CD14-positive monocyte (primary cell): ENCODE measurements around the gene ADAMTSL3. TPM values are rescaled to one million over a fixed set of nuclear protein-coding genes. Genes with fewer than 3 reads are reported as not detected.

Source experiments
- DNase-seq, 3 donors: peaks; one replicate each; pipeline ENCODE4 v3.0.0-alpha.2; 2011 to 2022
- H2AFZ ChIP-seq: 2 replicates; pipeline ENCODE4 v1.6.0; 2012; ENCODE audit warnings: mild to moderate bottlenecking, low read depth, low read length, inconsistent platforms; ENCODE audit not compliant: insufficient read depth, poor library complexity, severe bottlenecking
- H3K27ac ChIP-seq, 2 donors: 1 replicate in 1 of 2; 2 replicates in 1 of 2; pipeline ENCODE4 v1.5.1; 2012 to 2013; ENCODE audit warnings: low read length in 2 of 2, control low read depth in 1 of 2, inconsistent platforms in 1 of 2, low read depth in 1 of 2, mild to moderate bottlenecking in 1 of 2
- H3K27me3 ChIP-seq, 2 donors: one replicate each; pipeline versions ENCODE4 v1.6.0 to v1.6.1; 2011 to 2013; ENCODE audit warnings: low read length in 2 of 2; ENCODE audit not compliant: control insufficient read depth in 2 of 2, insufficient read depth in 2 of 2
- H3K36me3 ChIP-seq, 2 donors: replicated peaks in 1 of 2; 1 replicate in 1 of 2; 2 replicates in 1 of 2; pipeline versions ENCODE4 v1.5.1 to v1.6.1; 2012 to 2013; ENCODE audit warnings: low read length in 2 of 2, control low read depth in 1 of 2, inconsistent platforms in 1 of 2, mild to moderate bottlenecking in 1 of 2; ENCODE audit not compliant: insufficient read depth in 2 of 2, control insufficient read depth in 1 of 2
- H3K4me1 ChIP-seq, 2 donors: 1 replicate in 1 of 2; 2 replicates in 1 of 2; pipeline versions ENCODE4 v1.5.1 to v1.6.1; 2012 to 2013; ENCODE audit warnings: low read length in 2 of 2, control low read depth in 1 of 2, inconsistent platforms in 1 of 2, mild to moderate bottlenecking in 1 of 2, moderate library complexity in 1 of 2; ENCODE audit not compliant: insufficient read depth in 2 of 2, control insufficient read depth in 1 of 2
- H3K4me2 ChIP-seq: replicated peaks from 2 replicates; pipeline ENCODE3; 2012; ENCODE audit warnings: low read length, moderate library complexity, mild to moderate bottlenecking; ENCODE audit not compliant: poor library complexity, severe bottlenecking; ENCODE audit errors: extremely low read depth
- H3K4me3 ChIP-seq, 3 experiments: fragments of 200-600 bp in 1 of 3; sonication (generic) in 1 of 3; replicated peaks in 1 of 3; 1 replicate in 2 of 3; 2 replicates in 1 of 3; pipeline ENCODE4 v1.5.1; 2011 to 2013; ENCODE audit warnings: low read length in 3 of 3, mild to moderate bottlenecking in 3 of 3, control low read depth in 2 of 3, low read depth in 2 of 3, inconsistent platforms in 1 of 3, moderate library complexity in 1 of 3
- H3K79me2 ChIP-seq: 2 replicates; pipeline ENCODE4 v1.6.0; 2012; ENCODE audit warnings: mild to moderate bottlenecking, control low read depth, inconsistent platforms, low read length, moderate library complexity; ENCODE audit not compliant: insufficient read depth
- H3K9ac ChIP-seq: 2 replicates; pipeline ENCODE4 v1.6.0; 2017; ENCODE audit warnings: low read length, mild to moderate bottlenecking; ENCODE audit not compliant: insufficient read depth, poor library complexity, severe bottlenecking
- H3K9me3 ChIP-seq, 2 donors: replicated peaks in 1 of 2; 1 replicate in 1 of 2; 2 replicates in 1 of 2; pipeline versions ENCODE4 v1.5.1 to v1.6.1; 2012 to 2013; ENCODE audit warnings: low read length in 2 of 2, control low read depth in 1 of 2; ENCODE audit not compliant: control insufficient read depth in 1 of 2, insufficient read depth in 1 of 2
- H4K20me1 ChIP-seq: 2 replicates; pipeline ENCODE4 v1.6.0; 2012; ENCODE audit warnings: mild to moderate bottlenecking, low read length, control low read depth, moderate library complexity; ENCODE audit not compliant: insufficient read depth
- H3K27ac Mint-ChIP-seq, 7 donors: one replicate each; pipeline ENCODE4 v1.8.0; 2020; ENCODE audit warnings: mild to moderate bottlenecking in 7 of 7, mixed read lengths in 7 of 7, moderate library complexity in 6 of 7, inconsistent platforms in 2 of 7
- H3K27me3 Mint-ChIP-seq, 3 donors: one replicate each; pipeline ENCODE4 v1.8.0; 2021 to 2022; ENCODE audit warnings: low read depth in 3 of 3, mild to moderate bottlenecking in 3 of 3, mixed read lengths in 3 of 3, moderate library complexity in 3 of 3, inconsistent platforms in 1 of 3
- H3K36me3 Mint-ChIP-seq, 2 donors: one replicate each; pipeline ENCODE4 v1.8.0; 2020; ENCODE audit warnings: mixed read lengths in 2 of 2, inconsistent platforms in 1 of 2, mild to moderate bottlenecking in 1 of 2
- H3K4me1 Mint-ChIP-seq: one replicate; pipeline ENCODE4 v1.8.0; 2020; ENCODE audit warnings: mild to moderate bottlenecking, mixed read lengths
- H3K4me3 Mint-ChIP-seq, 2 donors: one replicate each; pipeline ENCODE4 v1.8.0; 2020; ENCODE audit warnings: mild to moderate bottlenecking in 2 of 2, mixed read lengths in 2 of 2, moderate library complexity in 1 of 2
- H3K9me3 Mint-ChIP-seq, 7 donors: one replicate each; pipeline ENCODE4 v1.8.0; 2020 to 2022; ENCODE audit warnings: mixed read lengths in 7 of 7, mild to moderate bottlenecking in 6 of 7, moderate library complexity in 6 of 7, inconsistent platforms in 2 of 7
- WGBS: methylation state at CpG from one replicate; pipeline ENCODE4 v1.1.5; 2013; ENCODE audit warnings: missing lambda C conversion rate; ENCODE audit not compliant: insufficient coverage; 5-methylcytosine and 5-hydroxymethylcytosine counted together
- intact Hi-C, 2 donors: fragments of 100-400 bp; cut with micrococcal nuclease; formaldehyde crosslinking; loops; one replicate each; pipeline versions ENCODE4 v1.15.0 to v1.15.1; 2023
- polyA plus RNA-seq, 3 donors: library from polyadenylated mRNA; depleted of rRNA in 1 of 3; unstranded in 2 of 3; stranded (reverse) in 1 of 3; fragments of 300-500 nt in 2 of 3; fragments of >200 nt in 1 of 3; fragmentation: Illumina TruSeq in 2 of 3; gene quantifications; 1 replicate in 2 of 3; 2 replicates in 1 of 3; pipeline ENCODE4 v1.2.3, GENCODE V29; 2012 to 2021
- TF ChIP-seq, protein P1 (sequence below): fragments of 200-600 bp; IDR thresholded peaks from one replicate; pipeline ENCODE4 v1.8.0; 2022; ENCODE audit warnings: antibody characterized with exemption, mild to moderate bottlenecking

ADAMTSL3 gene
- polyA plus RNA-seq, 3 donors = not detected

DNA sequence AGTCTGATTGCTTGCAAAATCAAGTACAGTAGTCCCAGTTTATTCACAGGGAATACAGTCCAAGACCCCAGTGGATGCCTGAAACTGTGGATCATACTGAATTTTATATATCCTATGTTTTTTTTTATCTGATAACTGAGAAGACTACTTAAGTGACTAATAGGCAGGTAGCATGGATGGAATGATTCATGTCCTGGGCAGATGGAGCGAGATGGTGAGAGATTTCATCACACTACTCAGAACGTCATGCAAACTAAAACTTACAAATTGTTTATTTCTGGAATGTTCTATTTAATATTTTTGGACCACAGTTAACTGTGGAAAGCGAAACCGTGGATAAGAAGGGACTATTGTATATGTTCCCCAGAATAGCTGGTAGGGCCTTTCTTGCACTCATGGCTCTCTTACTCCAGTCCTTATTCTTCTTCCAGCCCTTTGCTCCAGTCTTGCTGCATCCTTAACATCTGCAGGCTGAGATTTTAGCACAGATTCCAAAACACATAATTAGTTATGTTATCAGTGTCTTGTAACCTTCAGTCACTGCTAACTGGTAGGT lies 290.0 kb downstream of the ADAMTSL3 start:
- H3K9me3 Mint-ChIP-seq = peaks cover 1 to 6% (median 3%) of the 10 kb centered on the region in 7 donors
- H2AFZ ChIP-seq = no peak overlapping the region
- no peak overlapping the region for H3K4me3 ChIP-seq
- intact Hi-C loops = loop anchor here in 1 of 2 donors (10.0 kb wide), 1 partner anchor 59 kb away; no protein-coding TSS in a partner anchor
- no peak overlapping the region for H3K27ac ChIP-seq
- H4K20me1 ChIP-seq = no peaks in the 10 kb centered on the region
- no peaks in the 10 kb centered on the region for H3K27me3 ChIP-seq
- H3K27ac Mint-ChIP-seq = no peak overlapping the region
- WGBS = no CpG with 5 or more reads among the region's 4 CpGs
- TF ChIP-seq, protein P1, sequence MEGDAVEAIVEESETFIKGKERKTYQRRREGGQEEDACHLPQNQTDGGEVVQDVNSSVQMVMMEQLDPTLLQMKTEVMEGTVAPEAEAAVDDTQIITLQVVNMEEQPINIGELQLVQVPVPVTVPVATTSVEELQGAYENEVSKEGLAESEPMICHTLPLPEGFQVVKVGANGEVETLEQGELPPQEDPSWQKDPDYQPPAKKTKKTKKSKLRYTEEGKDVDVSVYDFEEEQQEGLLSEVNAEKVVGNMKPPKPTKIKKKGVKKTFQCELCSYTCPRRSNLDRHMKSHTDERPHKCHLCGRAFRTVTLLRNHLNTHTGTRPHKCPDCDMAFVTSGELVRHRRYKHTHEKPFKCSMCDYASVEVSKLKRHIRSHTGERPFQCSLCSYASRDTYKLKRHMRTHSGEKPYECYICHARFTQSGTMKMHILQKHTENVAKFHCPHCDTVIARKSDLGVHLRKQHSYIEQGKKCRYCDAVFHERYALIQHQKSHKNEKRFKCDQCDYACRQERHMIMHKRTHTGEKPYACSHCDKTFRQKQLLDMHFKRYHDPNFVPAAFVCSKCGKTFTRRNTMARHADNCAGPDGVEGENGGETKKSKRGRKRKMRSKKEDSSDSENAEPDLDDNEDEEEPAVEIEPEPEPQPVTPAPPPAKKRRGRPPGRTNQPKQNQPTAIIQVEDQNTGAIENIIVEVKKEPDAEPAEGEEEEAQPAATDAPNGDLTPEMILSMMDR = no peak
- H3K4me2 ChIP-seq = no peak overlapping the region
- no peaks in the 10 kb centered on the region for H3K79me2 ChIP-seq
- no peak overlapping the region for H3K4me3 Mint-ChIP-seq
- no peaks in the 10 kb centered on the region for H3K36me3 ChIP-seq
- peaks cover 0 to 4% (median 0%) of the 10 kb centered on the region in 3 donors for H3K27me3 Mint-ChIP-seq
- H3K36me3 Mint-ChIP-seq = no peaks in the 10 kb centered on the region
- no peaks in the 10 kb centered on the region for H3K9me3 ChIP-seq
- no peak overlapping the region for H3K9ac ChIP-seq
- H3K4me1 ChIP-seq = no peaks in the 10 kb centered on the region
- no peak for DNase-seq
- H3K4me1 Mint-ChIP-seq = no peaks in the 10 kb centered on the region

DNA sequence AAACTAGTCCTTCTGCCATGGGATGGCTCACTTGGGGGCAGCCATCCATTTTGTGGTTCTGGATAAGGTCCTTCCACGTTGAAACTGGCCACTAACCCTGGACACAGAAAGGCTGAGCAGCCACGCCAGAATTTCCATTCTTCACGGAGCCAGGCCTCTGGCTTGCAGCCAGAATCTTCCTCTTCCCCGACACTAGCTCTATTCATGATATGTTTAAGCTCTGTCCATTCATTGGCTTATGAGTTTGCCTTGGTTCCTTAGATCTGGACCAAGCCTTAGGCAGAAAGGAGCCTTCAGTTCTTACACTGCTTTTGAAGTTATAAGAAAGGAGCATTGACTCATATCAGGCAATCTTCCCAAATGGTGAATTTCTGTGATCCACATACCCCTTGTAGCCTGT lies 293.2 kb downstream of the ADAMTSL3 start:
- Histone ChIP-seq H3K4me1 (no peaks in the 10 kb centered on the region), H3K9ac (no peak overlapping the region), H3K27me3 (no peaks in the 10 kb centered on the region), H3K79me2 (no peaks in the 10 kb centered on the region), H4K20me1 (no peaks in the 10 kb centered on the region), H3K9me3 (no peaks in the 10 kb centered on the region), H3K4me2 (no peak overlapping the region), H3K27ac (no peak overlapping the region), H3K36me3 (no peaks in the 10 kb centered on the region), H3K4me3 (no peak overlapping the region), H2AFZ (no peak overlapping the region)
- H3K4me3 Mint-ChIP-seq = no peak overlapping the region
- peaks cover 0 to 6% (median 3%) of the 10 kb centered on the region in 7 donors for H3K9me3 Mint-ChIP-seq
- intact Hi-C loops = loop anchor here in 1 of 2 donors (10.0 kb wide), 1 partner anchor 62 kb away; no protein-coding TSS in a partner anchor
- peaks cover 0 to 1% (median 0%) of the 10 kb centered on the region in 3 donors for H3K27me3 Mint-ChIP-seq
- no peaks in the 10 kb centered on the region for H3K4me1 Mint-ChIP-seq
- DNase-seq = no peak
- WGBS = 65% methylated on average over 2 of the region's 4 CpGs
- TF ChIP-seq, protein P1 = no peak
- H3K36me3 Mint-ChIP-seq = no peaks in the 10 kb centered on the region
- no peak overlapping the region for H3K27ac Mint-ChIP-seq
